Activated T-cell treated with anti-CD3 and anti-CD28 coated beads, Interleukin-2, amount 50 U/mL, for 4 hours (primary cell): ENCODE data around the gene PLEKHA8. TPM values are rescaled to one million over a fixed set of nuclear protein-coding genes. Genes with fewer than 3 reads are reported as not detected.
"Not testable (repeated sequence)": the region's sequence is repeated elsewhere in the genome, so short reads cannot be mapped to it uniquely, and the experiment has no call there.

Experiments
- ATAC-seq, 2 donors: fragments of 200-7000 bp; cut with Tn5 transposase; one replicate each; pipeline ENCODE4 v1.10.0; 2021
- DNase-seq: peaks from one replicate; pipeline ENCODE4 v3.0.0-alpha.2; 2020
- H3K27me3 Mint-ChIP-seq: one replicate; pipeline ENCODE4 v1.8.0; 2021; ENCODE audit warnings: low read depth, mixed read lengths
- H3K36me3 Mint-ChIP-seq: one replicate; pipeline ENCODE4 v1.8.0; 2022; ENCODE audit warnings: mixed read lengths; ENCODE audit not compliant: insufficient read depth
- H3K4me1 Mint-ChIP-seq: one replicate; pipeline ENCODE4 v1.8.0; 2021; ENCODE audit warnings: low read depth, mixed read lengths
- H3K4me3 Mint-ChIP-seq: one replicate; pipeline ENCODE4 v1.8.0; 2021; ENCODE audit warnings: mild to moderate bottlenecking, moderate library complexity, mixed read lengths
- H3K9me3 Mint-ChIP-seq: one replicate; pipeline ENCODE4 v1.8.0; 2021; ENCODE audit warnings: mixed read lengths
- total RNA-seq, 3 donors: library from RNA; stranded (reverse); gene quantifications; one replicate each; pipeline ENCODE4 v1.2.1, GENCODE V29; 2021

PLEKHA8 gene
- total RNA-seq, 3 donors from 2014 or later, result 5.2 to 6.1 (median 5.4) TPM

- H3K9me3 Mint-ChIP-seq, result no peaks in the 10 kb centered on the region
- no peaks in the 10 kb centered on the region for H3K27me3 Mint-ChIP-seq
- H3K4me1 Mint-ChIP-seq, result peaks cover 7% of the 10 kb centered on the region
- ATAC-seq (no peak), DNase-seq (no peak)
- H3K4me3 Mint-ChIP-seq, result no peak overlapping the region
- H3K36me3 Mint-ChIP-seq, result no peaks in the 10 kb centered on the region
Observed at GRCh38 chr7:30032310-30033125, 4.3 kb downstream of the PLEKHA8 start.

GRCh38 chr7:30034501-30034900 is 6.3 kb downstream of the PLEKHA8 start:
- DNase-seq (no peak), ATAC-seq (no peak)
- Mint-ChIP-seq H3K27me3 (no peaks in the 10 kb centered on the region), H3K4me1 (peaks cover 3% of the 10 kb centered on the region), H3K36me3 (no peaks in the 10 kb centered on the region), H3K9me3 (no peaks in the 10 kb centered on the region), H3K4me3 (no peak overlapping the region)

- H3K36me3 Mint-ChIP-seq, result no peaks in the 10 kb centered on the region
- no peak overlapping the region for H3K4me3 Mint-ChIP-seq
- H3K9me3 Mint-ChIP-seq, result no peaks in the 10 kb centered on the region
Observed at GRCh38 chr7:30036220-30036619, 8.0 kb downstream of the PLEKHA8 start.

GRCh38 chr7:30038196-30038980 is 10.2 kb downstream of the PLEKHA8 start:
- DNase-seq, result no peak
- no peak for ATAC-seq
- Mint-ChIP-seq H3K9me3 (no peaks in the 10 kb centered on the region), H3K36me3 (no peaks in the 10 kb centered on the region), H3K4me1 (peaks cover 9% of the 10 kb centered on the region), H3K27me3 (no peaks in the 10 kb centered on the region), H3K4me3 (no peak overlapping the region)

More at GRCh38 chr7:30036220-30036619, 8.0 kb downstream of the PLEKHA8 start:
- Mint-ChIP-seq H3K4me1 (peaks cover 11% of the 10 kb centered on the region), H3K27me3 (no peaks in the 10 kb centered on the region)
- ATAC-seq, result no peak
- DNase-seq, result no peak

- peaks cover 9% of the 10 kb centered on the region for H3K4me1 Mint-ChIP-seq
- DNase-seq (no peak), ATAC-seq (no peak)
- H3K36me3 Mint-ChIP-seq, result peaks cover 12% of the 10 kb centered on the region
- H3K4me3 Mint-ChIP-seq, result no peak overlapping the region
- H3K27me3 Mint-ChIP-seq, result no peaks in the 10 kb centered on the region
- no peaks in the 10 kb centered on the region for H3K9me3 Mint-ChIP-seq
Observed at GRCh38 chr7:30040938-30041337, 12.7 kb downstream of the PLEKHA8 start.

- peaks cover 9% of the 10 kb centered on the region for H3K4me1 Mint-ChIP-seq
- H3K36me3 Mint-ChIP-seq, result peaks cover 19% of the 10 kb centered on the region
- DNase-seq (no peak), ATAC-seq (no peak)
- no peak overlapping the region for H3K4me3 Mint-ChIP-seq
- no peaks in the 10 kb centered on the region for H3K27me3 Mint-ChIP-seq
- H3K9me3 Mint-ChIP-seq, result no peaks in the 10 kb centered on the region
Observed at GRCh38 chr7:30041526-30042269, 13.5 kb downstream of the PLEKHA8 start.

GRCh38 chr7:30046127-30046770 is 18.0 kb downstream of the PLEKHA8 start:
- DNase-seq, result no peak
- peaks cover 35% of the 10 kb centered on the region for H3K36me3 Mint-ChIP-seq

GRCh38 chr7:30047124-30047523 is 18.9 kb downstream of the PLEKHA8 start:
- ATAC-seq, result no peak
- no peaks in the 10 kb centered on the region for H3K4me1 Mint-ChIP-seq
- DNase-seq, result no peak
- H3K27me3 Mint-ChIP-seq, result no peaks in the 10 kb centered on the region
- H3K4me3 Mint-ChIP-seq, result no peak overlapping the region
- H3K9me3 Mint-ChIP-seq, result no peaks in the 10 kb centered on the region
- peaks cover 38% of the 10 kb centered on the region for H3K36me3 Mint-ChIP-seq

More at GRCh38 chr7:30046127-30046770, 18.0 kb downstream of the PLEKHA8 start:
- Mint-ChIP-seq H3K9me3 (no peaks in the 10 kb centered on the region), H3K4me1 (no peaks in the 10 kb centered on the region), H3K27me3 (no peaks in the 10 kb centered on the region), H3K4me3 (no peak overlapping the region)
- ATAC-seq, result no peak

- H3K4me1 Mint-ChIP-seq, result no peaks in the 10 kb centered on the region
- peaks cover 41% of the 10 kb centered on the region for H3K36me3 Mint-ChIP-seq
- H3K4me3 Mint-ChIP-seq, result no peak overlapping the region
- ATAC-seq (no peak), DNase-seq (no peak)
- no peaks in the 10 kb centered on the region for H3K9me3 Mint-ChIP-seq
- H3K27me3 Mint-ChIP-seq, result no peaks in the 10 kb centered on the region
Observed at GRCh38 chr7:30048582-30048981, 20.4 kb downstream of the PLEKHA8 start.

- H3K9me3 Mint-ChIP-seq, result no peaks in the 10 kb centered on the region
- DNase-seq (no peak), ATAC-seq (no peak)
- H3K4me1 Mint-ChIP-seq, result no peaks in the 10 kb centered on the region
- H3K4me3 Mint-ChIP-seq, result no peak overlapping the region
- H3K27me3 Mint-ChIP-seq, result no peaks in the 10 kb centered on the region
- peaks cover 44% of the 10 kb centered on the region for H3K36me3 Mint-ChIP-seq
Observed at GRCh38 chr7:30049173-30049572, 21.0 kb downstream of the PLEKHA8 start.

- no peaks in the 10 kb centered on the region for H3K27me3 Mint-ChIP-seq
- no peak overlapping the region for H3K4me3 Mint-ChIP-seq
- no peak for DNase-seq
- no peaks in the 10 kb centered on the region for H3K9me3 Mint-ChIP-seq
- no peaks in the 10 kb centered on the region for H3K4me1 Mint-ChIP-seq
- H3K36me3 Mint-ChIP-seq, result peaks cover 29% of the 10 kb centered on the region
- ATAC-seq, result no peak
Observed at GRCh38 chr7:30053068-30053467, 24.9 kb downstream of the PLEKHA8 start.

GRCh38 chr7:30057741-30058140 is 29.5 kb downstream of the PLEKHA8 start:
- Mint-ChIP-seq H3K27me3 (no peaks in the 10 kb centered on the region), H3K36me3 (peaks cover 11% of the 10 kb centered on the region), H3K4me1 (peaks cover 4% of the 10 kb centered on the region), H3K4me3 (no peak overlapping the region), H3K9me3 (no peaks in the 10 kb centered on the region)
- ATAC-seq, result no peak
- no peak for DNase-seq

- H3K36me3 Mint-ChIP-seq, H3K4me3 Mint-ChIP-seq, H3K4me1 Mint-ChIP-seq, H3K27me3 Mint-ChIP-seq, H3K9me3 Mint-ChIP-seq: not testable (repeated sequence)
- ATAC-seq (peak; percentile 67 to 77), DNase-seq (peak; percentile 31)
Observed at GRCh38 chr7:30061786-30062185, 33.6 kb downstream of the PLEKHA8 start.

GRCh38 chr7:30062587-30062986 is 34.4 kb downstream of the PLEKHA8 start:
- Mint-ChIP-seq H3K36me3 (peaks cover 11% of the 10 kb centered on the region), H3K4me1 (peaks cover 4% of the 10 kb centered on the region), H3K27me3 (no peaks in the 10 kb centered on the region), H3K4me3 (no peak overlapping the region), H3K9me3 (no peaks in the 10 kb centered on the region)
- ATAC-seq (peak in 1 of 2 donors; percentile 58), DNase-seq (no peak)
